ENCODE measurements around the gene SPR.
"Not testable (repeated sequence)": the region's sequence is repeated elsewhere in the genome, so short reads cannot be mapped to it uniquely, and the experiment has no call there.

The SPR gene

DNA sequence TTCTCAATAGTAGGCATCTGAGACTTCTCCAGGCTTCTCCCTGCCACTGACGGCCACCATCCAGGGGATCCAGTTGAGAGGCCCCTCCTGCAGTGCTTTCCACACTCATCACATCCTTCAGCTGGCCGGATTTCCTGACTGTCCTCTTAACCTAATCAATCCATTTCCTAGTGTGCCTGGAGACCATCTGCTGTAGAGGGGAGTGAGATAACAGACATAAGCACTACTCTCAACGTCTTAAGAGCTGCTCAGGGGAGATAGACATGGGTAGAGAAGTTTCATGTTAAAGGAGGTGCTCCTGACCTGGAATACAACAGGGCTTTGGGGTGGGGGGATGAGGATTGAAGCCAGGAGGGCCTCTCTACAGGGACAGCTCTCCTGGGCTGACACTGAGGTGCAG lies 14.2 kb downstream of the SPR start:
- no peaks in the 10 kb centered on the region for H3K27me3 ChIP-seq (ENCODE audit: insufficient read depth, low read depth, severe bottlenecking)
- H3K36me3 ChIP-seq = no peaks in the 10 kb centered on the region
- H3K9me3 ChIP-seq (ENCODE audit: severe bottlenecking) = no peaks in the 10 kb centered on the region
- peak overlapping the region; percentile 68 for H3K27ac ChIP-seq
- DNase-seq = peak; percentile 88
- TF ChIP-seq, protein P1, sequence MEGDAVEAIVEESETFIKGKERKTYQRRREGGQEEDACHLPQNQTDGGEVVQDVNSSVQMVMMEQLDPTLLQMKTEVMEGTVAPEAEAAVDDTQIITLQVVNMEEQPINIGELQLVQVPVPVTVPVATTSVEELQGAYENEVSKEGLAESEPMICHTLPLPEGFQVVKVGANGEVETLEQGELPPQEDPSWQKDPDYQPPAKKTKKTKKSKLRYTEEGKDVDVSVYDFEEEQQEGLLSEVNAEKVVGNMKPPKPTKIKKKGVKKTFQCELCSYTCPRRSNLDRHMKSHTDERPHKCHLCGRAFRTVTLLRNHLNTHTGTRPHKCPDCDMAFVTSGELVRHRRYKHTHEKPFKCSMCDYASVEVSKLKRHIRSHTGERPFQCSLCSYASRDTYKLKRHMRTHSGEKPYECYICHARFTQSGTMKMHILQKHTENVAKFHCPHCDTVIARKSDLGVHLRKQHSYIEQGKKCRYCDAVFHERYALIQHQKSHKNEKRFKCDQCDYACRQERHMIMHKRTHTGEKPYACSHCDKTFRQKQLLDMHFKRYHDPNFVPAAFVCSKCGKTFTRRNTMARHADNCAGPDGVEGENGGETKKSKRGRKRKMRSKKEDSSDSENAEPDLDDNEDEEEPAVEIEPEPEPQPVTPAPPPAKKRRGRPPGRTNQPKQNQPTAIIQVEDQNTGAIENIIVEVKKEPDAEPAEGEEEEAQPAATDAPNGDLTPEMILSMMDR (IDR thresholded peaks at IDR 0.05; ENCODE audit: low read depth, low read length) = no peak
- H3K4me3 ChIP-seq (ENCODE audit: low read depth, low read length) = no peak overlapping the region; the same call in 1 of the 2 replicates

DNA sequence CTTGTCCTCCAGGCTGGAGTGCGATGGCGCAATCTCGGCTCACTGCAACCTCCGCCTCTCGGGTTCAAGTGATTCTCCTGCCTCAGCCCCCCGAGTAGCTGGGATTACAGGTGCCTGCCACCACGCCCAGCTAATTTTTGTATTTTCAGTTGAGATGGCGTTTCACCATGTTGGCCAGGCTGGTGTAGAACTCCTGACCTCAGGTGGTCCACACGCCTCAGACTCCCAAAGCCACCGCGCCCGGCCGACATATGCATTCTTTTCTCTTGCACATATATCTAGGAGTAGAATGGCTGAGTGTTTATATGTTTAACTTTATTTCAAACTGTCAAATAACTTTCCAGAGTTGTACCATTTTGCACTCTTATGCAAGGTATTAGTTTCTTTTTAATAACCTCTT lies 20.2 kb downstream of the SPR start:
- H3K27ac ChIP-seq; H3K27me3 ChIP-seq (ENCODE audit: insufficient read depth, low read depth, severe bottlenecking): not testable (repeated sequence)

DNA sequence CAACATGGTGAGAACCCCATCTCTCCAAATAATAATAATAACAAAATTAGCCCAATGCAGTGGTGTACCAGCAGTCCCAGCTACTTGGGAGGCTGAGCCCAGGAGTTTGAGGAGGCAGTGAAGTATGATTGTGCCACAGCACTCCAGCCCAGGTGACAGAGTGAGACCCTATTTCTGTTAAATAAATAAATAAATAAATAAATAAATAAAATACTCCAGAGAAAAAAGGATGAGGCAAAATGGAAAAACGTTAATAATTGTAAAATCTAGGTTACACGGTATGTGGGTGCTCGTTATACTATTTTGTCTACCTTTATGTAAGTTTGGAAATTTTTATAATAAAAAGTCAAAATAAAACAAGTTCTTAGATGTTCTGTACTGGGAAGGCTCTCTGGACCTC lies 21.5 kb downstream of the SPR start:
- DNase-seq = no peak
- Histone ChIP-seq H3K27ac (no peak overlapping the region), H3K9me3 (ENCODE audit: severe bottlenecking) (no peaks in the 10 kb centered on the region), H3K36me3 (no peaks in the 10 kb centered on the region), H3K4me3 (ENCODE audit: low read depth, low read length) (no peak overlapping the region), H3K27me3 (ENCODE audit: insufficient read depth, low read depth, severe bottlenecking) (no peaks in the 10 kb centered on the region)
- TF ChIP-seq, protein P1 (IDR thresholded peaks at IDR 0.05; ENCODE audit: low read depth, low read length) = no peak

More for the DNA sequence above, 20.2 kb downstream of the SPR start:
- not testable (repeated sequence) for H3K4me3 ChIP-seq (ENCODE audit: low read depth, low read length); H3K36me3 ChIP-seq; H3K9me3 ChIP-seq (ENCODE audit: severe bottlenecking); DNase-seq

DNA sequence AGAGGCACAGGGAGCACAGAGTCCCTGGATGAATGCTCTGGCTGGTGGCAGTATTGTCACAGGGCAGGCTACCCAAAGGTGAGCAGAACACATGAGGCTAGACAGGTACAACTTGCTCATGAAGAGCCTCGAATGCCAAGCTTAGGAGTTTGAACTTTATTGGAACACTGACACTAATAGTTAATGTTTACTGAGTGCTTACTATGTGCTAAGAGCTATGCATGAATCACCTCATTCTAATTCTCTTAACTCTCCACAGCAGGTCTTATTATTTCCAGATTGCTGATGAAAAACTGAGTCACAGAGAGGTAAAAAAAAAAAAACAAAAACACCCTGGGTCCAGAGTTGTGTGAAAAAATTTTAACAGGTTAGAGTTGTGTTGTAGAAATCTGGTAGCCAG lies 24.0 kb downstream of the SPR start:
- no peak for DNase-seq
- Histone ChIP-seq H3K9me3 (ENCODE audit: severe bottlenecking) (no peaks in the 10 kb centered on the region), H3K27me3 (ENCODE audit: insufficient read depth, low read depth, severe bottlenecking) (peaks cover 9% of the 10 kb centered on the region), H3K27ac (no peak overlapping the region), H3K36me3 (no peaks in the 10 kb centered on the region), H3K4me3 (ENCODE audit: low read depth, low read length) (no peak overlapping the region)
- TF ChIP-seq, protein P1 (IDR thresholded peaks at IDR 0.05; ENCODE audit: low read depth, low read length) = no peak

DNA sequence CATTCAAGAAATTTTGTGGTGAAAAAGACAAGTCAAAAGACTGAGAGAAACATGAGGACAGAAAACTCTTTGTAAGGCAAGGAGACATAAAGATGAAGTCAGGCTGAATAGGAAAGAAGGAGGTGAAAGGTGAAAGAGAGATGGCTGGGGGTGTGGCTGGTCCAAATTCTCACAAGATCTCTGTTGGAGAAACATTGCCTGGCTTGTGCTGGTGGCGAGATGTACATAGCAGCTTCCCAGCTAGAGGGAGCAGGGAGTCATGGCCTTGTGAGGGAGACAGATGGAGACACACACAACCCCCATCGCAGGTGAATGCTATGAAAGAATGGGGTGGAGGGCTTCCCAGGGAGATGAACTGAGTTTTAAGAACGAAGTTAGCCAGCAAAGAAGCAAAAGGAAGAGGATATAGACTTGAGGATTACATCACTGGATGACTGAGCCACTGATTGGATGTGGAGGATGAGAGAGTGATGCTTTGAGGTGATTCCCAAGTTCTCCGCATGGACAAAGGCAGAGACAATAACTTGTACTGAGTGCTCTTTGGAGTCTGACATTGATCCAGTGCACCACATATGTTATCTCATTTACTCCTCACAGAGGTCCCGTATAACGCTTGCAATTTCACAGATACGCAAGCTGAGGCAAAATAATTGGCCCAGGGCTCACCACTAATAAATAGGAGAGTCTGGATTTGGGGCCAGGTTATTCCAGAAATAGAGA lies 26.4 kb downstream of the SPR start:
- peaks cover 14% of the 10 kb centered on the region for H3K27me3 ChIP-seq (ENCODE audit: insufficient read depth, low read depth, severe bottlenecking)
- H3K36me3 ChIP-seq = no peaks in the 10 kb centered on the region
- H3K4me3 ChIP-seq (ENCODE audit: low read depth, low read length) = no peak overlapping the region
- TF ChIP-seq, protein P1 (IDR thresholded peaks at IDR 0.05; ENCODE audit: low read depth, low read length) = peak; percentile 75
- H3K9me3 ChIP-seq (ENCODE audit: severe bottlenecking) = peaks cover 7% of the 10 kb centered on the region
- no peak overlapping the region for H3K27ac ChIP-seq
- peak; percentile 72 for DNase-seq

DNA sequence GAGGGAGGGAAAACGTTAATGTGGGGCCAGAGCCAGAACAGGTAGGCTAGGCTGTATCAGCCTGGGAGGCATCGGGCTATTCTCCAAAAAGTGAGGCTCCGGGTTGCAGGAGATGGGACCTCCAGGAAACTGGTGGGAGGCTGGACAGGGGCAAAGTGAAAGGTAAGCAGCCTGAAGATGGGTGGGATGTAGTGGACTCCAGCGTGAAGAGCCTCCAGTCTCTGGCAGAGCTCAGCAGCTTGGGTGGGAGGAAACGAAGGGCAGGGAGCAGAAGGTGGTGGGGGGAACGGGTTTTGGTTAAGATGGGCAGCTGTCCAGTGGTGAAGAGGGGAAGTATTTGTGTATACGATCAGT lies 27.0 kb downstream of the SPR start:
- no peak for DNase-seq
- H3K9me3 ChIP-seq (ENCODE audit: severe bottlenecking) = peaks cover 7% of the 10 kb centered on the region
- H3K36me3 ChIP-seq = no peaks in the 10 kb centered on the region
- TF ChIP-seq, protein P1 (IDR thresholded peaks at IDR 0.05; ENCODE audit: low read depth, low read length) = no peak
- H3K27ac ChIP-seq = no peak overlapping the region
- no peak overlapping the region for H3K4me3 ChIP-seq (ENCODE audit: low read depth, low read length)
- H3K27me3 ChIP-seq (ENCODE audit: insufficient read depth, low read depth, severe bottlenecking) = peaks cover 20% of the 10 kb centered on the region

Data from WERI-Rb-1 (cell line).